PC-3 (cell line): ENCODE measurements around the gene RAP1GAP. TPM values are rescaled to one million over a fixed set of nuclear protein-coding genes. Genes with fewer than 3 reads are reported as not detected.
A peak's percentile ranks its signal among the peaks of the same experiment; 100 is the strongest.

ENCODE experiments used
- ATAC-seq: fragments of 200-7000 bp; cut with Tn5 transposase; 2 replicates; pipeline ENCODE4 v1.9.1; 2020; ENCODE audit warnings: mild to moderate bottlenecking, moderate library complexity
- Bru-seq: library from RNA; stranded (reverse); fragments of 400-500 nt; gene quantifications from one replicate; lab custom pipeline; 2021; lab: Mats Ljungman, UMichigan
- BruChase-seq, 2 experiments: library from RNA; stranded (reverse); fragments of 400-500 nt; gene quantifications; one replicate each; lab custom pipeline; 2021; lab: Mats Ljungman, UMichigan
- BruUV-seq: library from RNA; stranded (reverse); fragments of 400-500 nt; replicated peaks from 2 replicates; lab custom pipeline; 2021; lab: Mats Ljungman, UMichigan
- CTCF ChIA-PET: fragments of 300-600 bp; sonication (Branson Sonifier 250); formaldehyde crosslinking; loops from one replicate; lab custom pipeline; 2022; ENCODE audit warnings: antibody characterized with exemption; lab: Charles Lee
- POLR2A ChIA-PET: fragments of 300-600 bp; sonication (Branson Sonifier 250); formaldehyde crosslinking; loops from one replicate; lab custom pipeline; 2022; ENCODE audit warnings: antibody characterized with exemption; ENCODE audit not compliant: unreplicated experiment; lab: Charles Lee
- DNase-seq: peaks from one replicate; pipeline ENCODE4 v3.0.0-alpha.2; 2015
- H2AFZ ChIP-seq: fragments of 300-600 bp; sonication (generic); 2 replicates; pipeline ENCODE4 v1.6.0; 2016; ENCODE audit warnings: antibody characterized with exemption, low read length
- H3F3A ChIP-seq: fragments of 300-600 bp; sonication (generic); one replicate; pipeline ENCODE4 v1.6.0; 2017; ENCODE audit warnings: antibody characterized with exemption, low read length, control low read depth, mild to moderate bottlenecking; ENCODE audit not compliant: unreplicated experiment
- H3K27ac ChIP-seq: fragments of 300-600 bp; sonication (generic); 2 replicates; pipeline ENCODE4 v1.5.1; 2016; ENCODE audit warnings: mild to moderate bottlenecking, low read length
- H3K27me3 ChIP-seq: fragments of 300-600 bp; sonication (generic); 2 replicates; pipeline ENCODE4 v1.6.1; 2016; ENCODE audit warnings: low read length, mixed read lengths
- H3K36me3 ChIP-seq: fragments of 300-600 bp; sonication (generic); 2 replicates; pipeline ENCODE4 v1.6.1; 2016; ENCODE audit warnings: low read depth, mixed run types, low read length, mixed read lengths
- H3K4me1 ChIP-seq: fragments of 300-600 bp; sonication (generic); 2 replicates; pipeline ENCODE4 v1.5.1; 2016; ENCODE audit warnings: low read length; ENCODE audit not compliant: insufficient read depth
- H3K4me2 ChIP-seq: fragments of 300-600 bp; sonication (generic); 2 replicates; pipeline ENCODE4 v1.6.0; 2016; ENCODE audit warnings: low read length
- H3K4me3 ChIP-seq: fragments of 300-600 bp; sonication (generic); 2 replicates; pipeline ENCODE4 v1.5.1; 2016; ENCODE audit warnings: mild to moderate bottlenecking, low read length, mixed read lengths
- H3K79me2 ChIP-seq: fragments of 300-600 bp; sonication (generic); 2 replicates; pipeline ENCODE4 v1.6.1; 2017; ENCODE audit warnings: low read length, mixed read lengths
- H3K9ac ChIP-seq: fragments of 300-600 bp; sonication (generic); 2 replicates; pipeline ENCODE4 v1.6.0; 2016; ENCODE audit warnings: mild to moderate bottlenecking, low read length
- H3K9me2 ChIP-seq: fragments of 300-600 bp; sonication (generic); replicated peaks from 2 replicates; pipeline ENCODE4 v1.6.1; 2016; ENCODE audit warnings: mixed run types, low read length, mixed read lengths
- H3K9me3 ChIP-seq: fragments of 300-600 bp; sonication (generic); 2 replicates; pipeline ENCODE4 v1.6.1; 2016; ENCODE audit warnings: low read length, mixed read lengths
- H4K20me1 ChIP-seq: fragments of 300-600 bp; sonication (generic); 2 replicates; pipeline ENCODE4 v1.6.1; 2016; ENCODE audit warnings: low read length, mixed read lengths
- EZH2 ChIP-seq: fragments of 300-600 bp; sonication (generic); IDR thresholded peaks from one replicate; pipeline ENCODE4 v1.6.1; 2017; ENCODE audit warnings: antibody characterized with exemption, mild to moderate bottlenecking, low read length; ENCODE audit not compliant: unreplicated experiment
- EZH2phosphoT487 ChIP-seq: fragments of 300-600 bp; sonication (generic); IDR thresholded peaks from 2 replicates; pipeline ENCODE4 v1.6.1; 2018; ENCODE audit warnings: mild to moderate bottlenecking, antibody characterized with exemption, low read length, borderline replicate concordance
- intact Hi-C: fragments of 100-400 bp; cut with micrococcal nuclease; formaldehyde crosslinking; loops from 2 replicates; pipeline ENCODE4 v1.9.0; 2023
- long read RNA-seq: library from polyadenylated mRNA; unstranded; transcript quantifications from one replicate; pipeline ENCODE4 v2.0.0, GENCODE V29; 2021; ENCODE audit not compliant: unreplicated experiment
- total RNA-seq: library from RNA; depleted of rRNA; stranded (reverse); fragments of >200 nt; gene quantifications from 2 replicates; pipeline ENCODE4 v1.2.3, GENCODE V29; 2014; rRNA removed
- TF ChIP-seq, protein P1 (sequence below): fragments of 300-600 bp; sonication (generic); conservative IDR thresholded peaks from 2 replicates; pipeline ENCODE4 v1.5.1; 2017; ENCODE audit warnings: antibody characterized with exemption, low read depth, mild to moderate bottlenecking, low read length

Gene RAP1GAP
- total RNA-seq (12.1 and 12.3 TPM in 2 replicates), Bru-seq, nascent RNA (percentile 38 among the genes with signal in this experiment), BruChase-seq, experiment 1, labeled RNA remaining after a 6-hour chase (percentile 42 among the genes with signal in this experiment), BruChase-seq, experiment 2, labeled RNA remaining after a 2-hour chase (percentile 40 among the genes with signal in this experiment)
- long read RNA-seq, partial matches to known transcripts: 18 of 36 reads
- long read RNA-seq, other reads (novel, unspliced or antisense): 15 of 36 reads

DNA sequence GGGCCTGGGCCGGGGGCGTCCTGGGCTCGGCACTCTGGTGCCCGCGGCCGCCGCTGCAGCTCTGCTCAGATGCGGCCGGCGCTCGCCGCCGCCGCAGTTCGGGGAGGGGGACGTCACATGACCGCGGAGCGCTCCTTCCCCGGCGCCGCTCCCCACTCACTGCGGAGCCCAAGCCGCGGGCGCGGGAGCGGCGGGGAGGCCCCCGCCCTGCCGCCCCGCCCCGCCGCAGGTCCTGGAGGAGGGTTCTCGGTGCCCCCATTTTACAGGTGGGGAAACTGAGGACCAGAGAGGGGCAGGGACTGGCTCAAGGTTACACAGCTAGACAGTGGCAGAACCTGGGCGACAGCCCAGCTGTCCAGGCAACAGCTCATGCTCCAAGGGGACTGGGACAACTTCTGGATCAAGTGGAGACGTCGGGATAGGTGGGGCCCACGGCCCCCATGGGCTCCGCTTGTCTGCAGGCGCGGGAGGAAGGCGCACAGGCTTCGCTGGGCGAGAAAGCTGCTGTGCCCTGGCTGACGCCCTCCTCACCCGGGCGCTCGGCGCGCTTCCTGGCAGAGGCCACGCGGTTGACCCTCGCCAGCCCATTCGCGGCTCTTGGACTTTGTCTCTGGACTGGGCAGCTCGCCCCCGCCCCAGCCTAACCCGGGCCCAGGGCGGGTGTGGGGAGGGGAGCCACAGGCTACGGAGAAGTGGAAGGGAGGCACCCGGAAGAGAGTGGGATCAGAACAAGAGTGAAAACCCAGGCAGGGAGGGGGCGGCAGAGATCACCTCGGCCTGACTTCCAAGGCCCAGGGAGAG is at the start of gene RAP1GAP:
RAP1GAP (minus strand) TSS at position 100 of the 801 bp plus-strand sequence. CDS start 49,325 bp downstream, outside the sequence.
- intact Hi-C loops: no loop called here
- peak within 1 kb of the TSS; percentile 77 for H3K4me2 ChIP-seq
- no peaks in the 10 kb centered on the region for H4K20me1 ChIP-seq
- peaks cover 8% of the 10 kb centered on the region; the same call in 1 of the 2 replicates for H3K4me1 ChIP-seq
- TF ChIP-seq EZH2phosphoT487 (no peak), EZH2 (no peak)
- TF ChIP-seq, protein P1, sequence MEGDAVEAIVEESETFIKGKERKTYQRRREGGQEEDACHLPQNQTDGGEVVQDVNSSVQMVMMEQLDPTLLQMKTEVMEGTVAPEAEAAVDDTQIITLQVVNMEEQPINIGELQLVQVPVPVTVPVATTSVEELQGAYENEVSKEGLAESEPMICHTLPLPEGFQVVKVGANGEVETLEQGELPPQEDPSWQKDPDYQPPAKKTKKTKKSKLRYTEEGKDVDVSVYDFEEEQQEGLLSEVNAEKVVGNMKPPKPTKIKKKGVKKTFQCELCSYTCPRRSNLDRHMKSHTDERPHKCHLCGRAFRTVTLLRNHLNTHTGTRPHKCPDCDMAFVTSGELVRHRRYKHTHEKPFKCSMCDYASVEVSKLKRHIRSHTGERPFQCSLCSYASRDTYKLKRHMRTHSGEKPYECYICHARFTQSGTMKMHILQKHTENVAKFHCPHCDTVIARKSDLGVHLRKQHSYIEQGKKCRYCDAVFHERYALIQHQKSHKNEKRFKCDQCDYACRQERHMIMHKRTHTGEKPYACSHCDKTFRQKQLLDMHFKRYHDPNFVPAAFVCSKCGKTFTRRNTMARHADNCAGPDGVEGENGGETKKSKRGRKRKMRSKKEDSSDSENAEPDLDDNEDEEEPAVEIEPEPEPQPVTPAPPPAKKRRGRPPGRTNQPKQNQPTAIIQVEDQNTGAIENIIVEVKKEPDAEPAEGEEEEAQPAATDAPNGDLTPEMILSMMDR: no peak
- no peak within 1 kb of the TSS for H3K27ac ChIP-seq
- no peaks in the 10 kb centered on the region for H3F3A ChIP-seq
- no peaks in the 10 kb centered on the region for H3K9me2 ChIP-seq
- no peak for DNase-seq
- POLR2A ChIA-PET: no interaction called here
- H3K9me3 ChIP-seq: no peaks in the 10 kb centered on the region
- CTCF ChIA-PET: no interaction called here
- H3K36me3 ChIP-seq: no peaks in the 10 kb centered on the region
- H3K79me2 ChIP-seq: no peaks in the 10 kb centered on the region
- H3K4me3 ChIP-seq: peak within 1 kb of the TSS; percentile 50
- peak; percentile 27 for ATAC-seq
- no peak within 1 kb of the TSS for H3K9ac ChIP-seq
- BruUV-seq: no TSS peak
- peaks cover 24% of the 10 kb centered on the region for H3K27me3 ChIP-seq
- peak within 1 kb of the TSS; percentile 30; the same call in 1 of the 2 replicates for H2AFZ ChIP-seq

DNA sequence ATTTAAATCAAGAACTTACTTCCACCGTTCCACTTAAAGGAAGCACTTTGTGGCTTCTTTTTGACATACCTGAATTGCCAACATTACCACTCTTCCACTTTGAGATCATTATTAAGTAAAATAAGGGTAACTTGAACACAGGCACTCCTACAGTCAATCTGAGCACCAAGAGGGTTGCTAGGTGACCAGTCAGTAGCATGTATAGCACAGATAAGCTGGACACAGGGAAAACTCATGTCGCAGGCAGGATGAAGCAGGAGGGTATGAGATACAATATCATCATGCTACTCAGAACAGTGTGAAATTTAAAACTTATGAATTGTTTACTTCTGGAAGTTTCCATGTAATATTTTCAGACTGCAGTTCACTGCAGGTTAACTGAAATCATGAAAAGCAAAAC is 47.0 kb upstream of the RAP1GAP start:
- TF ChIP-seq, protein P1: no peak
- no peak for TF ChIP-seq EZH2phosphoT487
- TF ChIP-seq EZH2: no peak
- ATAC-seq: no peak
- CTCF ChIA-PET: no interaction called here
- Histone ChIP-seq H3K27ac (no peak overlapping the region), H3F3A (no peaks in the 10 kb centered on the region), H4K20me1 (no peaks in the 10 kb centered on the region), H3K27me3 (no peaks in the 10 kb centered on the region), H3K4me1 (no peaks in the 10 kb centered on the region), H3K36me3 (peaks cover 44% of the 10 kb centered on the region), H3K9me3 (no peaks in the 10 kb centered on the region), H3K4me3 (no peak overlapping the region), H3K4me2 (no peak overlapping the region), H3K9me2 (no peaks in the 10 kb centered on the region), H2AFZ (no peak overlapping the region), H3K9ac (no peak overlapping the region), H3K79me2 (no peaks in the 10 kb centered on the region)
- POLR2A ChIA-PET: no interaction called here
- intact Hi-C loops: no loop called here
- no peak for DNase-seq
- no TSS peak for BruUV-seq

DNA sequence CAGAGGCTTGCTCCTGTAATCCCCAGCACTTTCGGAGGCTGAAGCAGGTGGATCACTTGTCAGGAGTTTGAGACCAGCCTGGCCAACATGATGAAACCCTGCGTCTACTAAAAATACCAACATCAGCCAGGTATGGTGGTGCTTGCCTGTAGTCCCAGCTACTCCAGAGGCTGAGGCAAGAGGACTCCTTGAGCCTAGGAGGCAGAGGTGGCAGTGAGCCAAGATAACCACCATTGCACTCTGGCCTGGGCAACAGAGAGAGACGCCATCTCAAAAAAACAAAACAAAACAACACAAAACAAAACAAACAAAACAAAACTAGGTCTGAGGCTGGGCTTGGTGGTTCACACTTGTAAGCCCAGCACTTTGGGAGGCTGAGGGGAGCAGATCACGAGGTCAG is 38.7 kb upstream of the RAP1GAP start:
- no peak for DNase-seq
- Histone ChIP-seq H3K36me3 (peaks cover 19% of the 10 kb centered on the region; the same call in 1 of the 2 replicates), H2AFZ (no peak overlapping the region), H3F3A (no peaks in the 10 kb centered on the region), H3K9me3 (no peaks in the 10 kb centered on the region), H3K4me1 (no peaks in the 10 kb centered on the region), H3K4me2 (no peak overlapping the region), H3K79me2 (no peaks in the 10 kb centered on the region), H3K27me3 (no peaks in the 10 kb centered on the region), H3K27ac (no peak overlapping the region), H3K9ac (no peak overlapping the region), H3K4me3 (no peak overlapping the region), H4K20me1 (no peaks in the 10 kb centered on the region), H3K9me2 (no peaks in the 10 kb centered on the region)
- TF ChIP-seq, protein P1: no peak
- TF ChIP-seq EZH2: no peak
- no peak for TF ChIP-seq EZH2phosphoT487
- ATAC-seq: no peak
- CTCF ChIA-PET: no interaction called here
- no TSS peak for BruUV-seq
- POLR2A ChIA-PET: no interaction called here
- intact Hi-C loops: no loop called here
